Colonic mucosa (tissue), 4 donors: ENCODE data around the gene DBH. TPM values are rescaled to one million over a fixed set of nuclear protein-coding genes. Genes with fewer than 3 reads are reported as not detected.

Experiments
- DNase-seq: peaks from one replicate; pipeline ENCODE4 v3.0.0-alpha.2; 2020
- H3K27ac ChIP-seq: fragments of 200-600 bp; one replicate; pipeline ENCODE4 v1.8.0; 2021
- H3K27me3 ChIP-seq: fragments of 200-600 bp; one replicate; pipeline ENCODE4 v1.8.0; 2021
- H3K36me3 ChIP-seq: fragments of 200-600 bp; one replicate; pipeline ENCODE4 v1.8.0; 2021
- H3K4me1 ChIP-seq: fragments of 200-600 bp; one replicate; pipeline ENCODE4 v1.8.0; 2021; ENCODE audit warnings: mild to moderate bottlenecking
- H3K4me3 ChIP-seq: fragments of 200-600 bp; one replicate; pipeline ENCODE4 v1.8.0; 2021
- H3K9ac ChIP-seq, 2 donors: one replicate each; pipeline ENCODE4 v1.7.0; 2013; ENCODE audit warnings: control low read depth in 2 of 2, low read depth in 2 of 2, low read length in 2 of 2
- H3K9me3 ChIP-seq: fragments of 200-600 bp; one replicate; pipeline ENCODE4 v1.8.0; 2021
- intact Hi-C: fragments of 100-400 bp; cut with DNase I; formaldehyde crosslinking; loops from one replicate; pipeline ENCODE4 v1.14.1; 2022
- total RNA-seq, 2 donors: library from RNA; stranded (reverse); fragmentation: NEBNext Ultra II Directional in 1 of 2; extraction: Animal tissue kit (Norgen Biotek cat#: 25700) in 1 of 2; gene quantifications; one replicate each; pipeline ENCODE4 v1.2.1, GENCODE V29; 2021
- TF ChIP-seq, protein P1 (sequence below): fragments of 200-600 bp; IDR thresholded peaks from one replicate; pipeline ENCODE4 v1.8.0; 2022; ENCODE audit warnings: antibody characterized with exemption, mild to moderate bottlenecking
- donor health status: healthy.
- donor health status: DM: no; HTN: no; CAD: no.
- donor health status: DM: no; HTN: no; CAD: no.

Gene DBH
- total RNA-seq, 2 donors from 2014 or later, result not detected

DNA sequence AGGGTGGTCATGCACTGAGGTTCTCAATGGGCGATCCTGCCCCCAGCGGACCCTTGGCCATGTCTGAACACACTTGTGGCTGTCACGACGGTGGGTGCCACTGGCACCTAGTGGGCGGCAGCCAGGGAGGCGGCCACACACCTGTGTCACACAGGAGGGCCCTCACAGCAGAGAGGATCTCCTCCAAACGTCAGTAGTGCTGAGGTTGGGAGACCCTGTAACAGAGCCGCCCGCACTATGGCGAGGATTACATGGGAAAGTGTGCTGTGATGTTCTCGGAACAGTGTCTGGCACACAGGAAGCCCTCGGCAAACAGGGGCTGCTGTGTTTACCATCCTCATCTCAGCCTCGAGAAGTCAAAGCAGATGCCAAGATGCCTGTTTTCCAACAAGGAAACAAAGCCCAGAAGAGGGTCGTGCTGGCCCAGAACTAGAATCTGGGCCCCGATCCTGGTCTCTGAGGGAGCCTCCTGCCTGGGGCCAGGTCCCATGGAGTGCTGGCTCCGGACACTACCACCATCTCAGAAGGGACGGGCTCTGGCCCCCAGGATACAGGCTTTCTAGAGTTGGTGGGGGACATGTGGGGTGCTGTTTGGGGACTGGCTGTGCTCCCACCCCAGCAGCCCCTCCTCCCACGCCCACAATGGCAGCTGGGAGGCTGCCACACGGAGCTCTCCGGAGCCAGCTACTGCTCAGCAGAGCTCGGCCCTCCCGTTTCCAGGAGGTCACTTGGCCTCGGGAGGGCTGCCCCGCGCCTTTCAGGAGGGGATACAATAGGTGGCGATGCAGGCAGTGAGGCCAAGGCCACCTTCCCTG is 48.2 kb downstream of the DBH start:
- no peak overlapping the region for H3K9ac ChIP-seq
- no peak overlapping the region for H3K4me3 ChIP-seq
- H3K9me3 ChIP-seq, result no peaks in the 10 kb centered on the region
- TF ChIP-seq, protein P1, sequence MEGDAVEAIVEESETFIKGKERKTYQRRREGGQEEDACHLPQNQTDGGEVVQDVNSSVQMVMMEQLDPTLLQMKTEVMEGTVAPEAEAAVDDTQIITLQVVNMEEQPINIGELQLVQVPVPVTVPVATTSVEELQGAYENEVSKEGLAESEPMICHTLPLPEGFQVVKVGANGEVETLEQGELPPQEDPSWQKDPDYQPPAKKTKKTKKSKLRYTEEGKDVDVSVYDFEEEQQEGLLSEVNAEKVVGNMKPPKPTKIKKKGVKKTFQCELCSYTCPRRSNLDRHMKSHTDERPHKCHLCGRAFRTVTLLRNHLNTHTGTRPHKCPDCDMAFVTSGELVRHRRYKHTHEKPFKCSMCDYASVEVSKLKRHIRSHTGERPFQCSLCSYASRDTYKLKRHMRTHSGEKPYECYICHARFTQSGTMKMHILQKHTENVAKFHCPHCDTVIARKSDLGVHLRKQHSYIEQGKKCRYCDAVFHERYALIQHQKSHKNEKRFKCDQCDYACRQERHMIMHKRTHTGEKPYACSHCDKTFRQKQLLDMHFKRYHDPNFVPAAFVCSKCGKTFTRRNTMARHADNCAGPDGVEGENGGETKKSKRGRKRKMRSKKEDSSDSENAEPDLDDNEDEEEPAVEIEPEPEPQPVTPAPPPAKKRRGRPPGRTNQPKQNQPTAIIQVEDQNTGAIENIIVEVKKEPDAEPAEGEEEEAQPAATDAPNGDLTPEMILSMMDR, result no peak
- no peaks in the 10 kb centered on the region for H3K36me3 ChIP-seq
- intact Hi-C loops, result no loop called here
- no peaks in the 10 kb centered on the region for H3K27me3 ChIP-seq
- peak overlapping the region; percentile 42 for H3K27ac ChIP-seq
- DNase-seq, result no peak
- no peaks in the 10 kb centered on the region for H3K4me1 ChIP-seq

DNA sequence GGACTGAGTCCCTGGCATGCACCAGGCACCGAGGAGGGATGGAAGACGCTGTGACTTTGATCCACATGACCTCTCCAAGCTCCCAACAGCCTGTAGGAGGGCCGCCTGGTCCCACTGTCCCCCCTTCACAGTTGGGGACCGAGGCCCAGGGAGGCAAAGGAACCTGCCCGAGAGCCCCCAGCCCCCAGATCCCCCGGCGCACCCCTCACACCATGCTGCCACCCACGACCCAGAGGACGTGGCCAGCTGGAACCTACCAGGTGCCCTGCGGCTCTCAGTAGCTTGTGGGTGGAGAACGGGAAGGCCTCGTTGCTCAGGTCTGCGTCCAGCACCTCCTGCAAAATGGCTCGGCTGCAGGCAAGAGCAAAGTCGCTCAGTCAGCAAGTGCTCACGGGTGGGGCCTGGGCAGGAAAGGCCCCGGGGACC is 48.8 kb downstream of the DBH start:
- TF ChIP-seq, protein P1, result no peak
- DNase-seq, result no peak
- Histone ChIP-seq H3K9ac (no peak overlapping the region), H3K36me3 (no peaks in the 10 kb centered on the region), H3K4me3 (no peak overlapping the region), H3K4me1 (no peaks in the 10 kb centered on the region), H3K27ac (no peak overlapping the region), H3K9me3 (no peaks in the 10 kb centered on the region), H3K27me3 (no peaks in the 10 kb centered on the region)
- intact Hi-C loops, result no loop called here

- Histone ChIP-seq H3K27me3 (no peaks in the 10 kb centered on the region), H3K9ac (no peak overlapping the region), H3K4me1 (no peaks in the 10 kb centered on the region), H3K4me3 (no peak overlapping the region), H3K9me3 (no peaks in the 10 kb centered on the region), H3K36me3 (no peaks in the 10 kb centered on the region), H3K27ac (no peak overlapping the region)
- intact Hi-C loops, result no loop called here
- TF ChIP-seq, protein P1, result no peak
- DNase-seq, result no peak
Observed at GRCh38 chr9:133685653-133686609, 49.8 kb downstream of the DBH start.

DNA sequence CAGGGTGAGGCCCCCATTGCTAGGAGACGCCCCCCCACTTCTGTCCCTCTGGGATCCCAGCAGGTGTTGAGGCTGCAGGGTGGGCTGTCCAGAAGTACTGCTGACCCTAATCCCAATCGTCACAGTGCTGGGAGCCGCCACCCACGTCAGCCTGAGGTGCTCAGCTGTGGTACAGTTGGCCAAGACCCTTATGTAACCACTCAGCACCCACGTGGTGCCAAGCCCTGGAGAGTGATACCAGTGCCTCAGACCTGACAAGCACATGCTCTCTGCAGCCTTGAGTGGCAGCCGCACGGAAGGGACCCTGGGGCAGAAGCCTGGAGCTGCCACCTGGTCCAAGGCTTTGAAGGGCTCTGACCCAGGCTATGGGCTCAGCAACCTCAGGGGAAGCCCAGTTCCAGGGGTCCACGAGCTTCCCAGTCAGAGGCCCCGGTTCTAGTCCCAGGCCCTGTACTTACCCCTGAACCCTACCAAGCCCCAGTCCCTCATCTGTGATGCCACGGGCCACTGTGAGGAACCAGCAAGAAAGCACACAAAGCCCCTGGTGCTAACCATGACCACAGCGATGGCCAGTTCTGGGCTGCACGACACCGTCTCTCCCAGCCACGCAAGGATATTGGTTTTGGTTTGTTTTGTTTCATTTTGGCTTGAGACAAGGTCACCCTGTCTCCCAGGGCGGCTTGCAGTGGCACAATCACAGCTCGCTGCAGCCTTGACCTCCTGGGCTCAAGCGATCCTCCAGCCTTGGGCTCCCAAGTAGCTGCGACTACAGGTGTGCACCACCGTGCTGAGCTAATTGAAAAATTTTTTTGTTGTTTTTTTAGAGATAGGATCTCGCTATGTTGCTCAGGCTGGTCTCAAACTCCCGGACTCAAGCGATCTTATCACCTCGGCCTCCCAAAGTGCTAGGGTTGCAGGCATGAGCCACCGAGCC is 50.7 kb downstream of the DBH start:
- Histone ChIP-seq H3K9me3 (no peaks in the 10 kb centered on the region), H3K9ac (no peak overlapping the region), H3K4me3 (no peak overlapping the region), H3K27ac (no peak overlapping the region), H3K27me3 (no peaks in the 10 kb centered on the region), H3K36me3 (no peaks in the 10 kb centered on the region), H3K4me1 (no peaks in the 10 kb centered on the region)
- TF ChIP-seq, protein P1, result no peak
- DNase-seq, result no peak
- intact Hi-C loops, result no loop called here
